Trophoblast cell (in vitro differentiated cells and primary cell): ENCODE data around the gene GLOD5.
A peak's percentile ranks its signal among the peaks of the same experiment; 100 is the strongest.

Experiments used
- DNase-seq, 2 donors: peaks; one replicate each; pipeline ENCODE4 v3.0.0-alpha.2; 2016
- H2AFZ ChIP-seq: 2 replicates; pipeline ENCODE4 v1.6.1; 2013; ENCODE audit warnings: low read length, moderate library complexity, mild to moderate bottlenecking; ENCODE audit not compliant: insufficient read depth, poor library complexity
- H2AK5ac ChIP-seq: 2 replicates; pipeline ENCODE4 v1.6.1; 2013; ENCODE audit warnings: mild to moderate bottlenecking, low read length
- H2BK120ac ChIP-seq: 2 replicates; pipeline ENCODE4 v1.6.1; 2013; ENCODE audit warnings: low read length, mild to moderate bottlenecking, moderate library complexity; ENCODE audit not compliant: insufficient read depth, poor library complexity
- H2BK12ac ChIP-seq: 2 replicates; pipeline ENCODE4 v1.6.1; 2013; ENCODE audit warnings: mild to moderate bottlenecking, low read length, moderate library complexity
- H2BK5ac ChIP-seq: 2 replicates; pipeline ENCODE4 v1.6.1; 2013; ENCODE audit warnings: low read length, low read depth, moderate library complexity, mild to moderate bottlenecking; ENCODE audit not compliant: poor library complexity
- H3K14ac ChIP-seq: 2 replicates; pipeline ENCODE4 v1.6.1; 2013; ENCODE audit warnings: mild to moderate bottlenecking, low read length
- H3K18ac ChIP-seq: 2 replicates; pipeline ENCODE4 v1.6.1; 2013; ENCODE audit warnings: mild to moderate bottlenecking, low read length
- H3K23ac ChIP-seq: 2 replicates; pipeline ENCODE4 v1.6.1; 2013; ENCODE audit warnings: low read length
- H3K27ac ChIP-seq: 2 replicates; pipeline ENCODE4 v1.5.1; 2013; ENCODE audit warnings: low read depth, mild to moderate bottlenecking, inconsistent platforms, low read length, moderate library complexity
- H3K27me3 ChIP-seq: 2 replicates; pipeline ENCODE4 v1.6.1; 2013; ENCODE audit warnings: inconsistent platforms, mild to moderate bottlenecking, low read length, moderate library complexity; ENCODE audit not compliant: insufficient read depth
- H3K36me3 ChIP-seq, 2 experiments: 1 replicate in 1 of 2; 2 replicates in 1 of 2; pipeline ENCODE4 v1.6.1; 2013; ENCODE audit warnings: low read length in 2 of 2, mild to moderate bottlenecking in 2 of 2, moderate library complexity in 1 of 2; ENCODE audit not compliant: insufficient read depth in 2 of 2, control insufficient read depth in 1 of 2
- H3K4ac ChIP-seq: 2 replicates; pipeline ENCODE4 v1.6.1; 2013; ENCODE audit warnings: low read depth, mild to moderate bottlenecking, low read length, moderate library complexity
- H3K4me1 ChIP-seq, 2 experiments: 1 replicate in 1 of 2; 2 replicates in 1 of 2; pipeline ENCODE4 v1.6.1; 2013; ENCODE audit warnings: low read length in 2 of 2, mild to moderate bottlenecking in 2 of 2, moderate library complexity in 1 of 2; ENCODE audit not compliant: insufficient read depth in 2 of 2, control insufficient read depth in 1 of 2
- H3K4me2 ChIP-seq: 2 replicates; pipeline ENCODE4 v1.6.1; 2013; ENCODE audit warnings: inconsistent platforms, mild to moderate bottlenecking, low read length, moderate library complexity
- H3K4me3 ChIP-seq: 2 replicates; pipeline ENCODE4 v1.5.1; 2013; ENCODE audit warnings: mild to moderate bottlenecking, low read depth, low read length, inconsistent platforms
- H3K79me1 ChIP-seq: one replicate; pipeline ENCODE4 v1.6.1; 2013; ENCODE audit warnings: low read length
- H3K79me2 ChIP-seq: 2 replicates; pipeline ENCODE4 v1.6.1; 2013; ENCODE audit warnings: low read length, mild to moderate bottlenecking; ENCODE audit not compliant: control insufficient read depth, insufficient read depth, poor library complexity
- H3K9ac ChIP-seq: 2 replicates; pipeline ENCODE4 v1.6.1; 2013; ENCODE audit warnings: mild to moderate bottlenecking, low read length
- H3K9me3 ChIP-seq: 2 replicates; pipeline ENCODE4 v1.6.1; 2013; ENCODE audit warnings: low read depth, mild to moderate bottlenecking, control low read depth, inconsistent platforms, low read length; ENCODE audit not compliant: insufficient read depth
- H4K12ac ChIP-seq: 2 replicates; pipeline ENCODE4 v1.6.1; 2013; ENCODE audit warnings: low read depth, mild to moderate bottlenecking, low read length, moderate library complexity
- H4K8ac ChIP-seq: 2 replicates; pipeline ENCODE4 v1.6.1; 2013; ENCODE audit warnings: low read depth, mild to moderate bottlenecking, low read length, moderate library complexity
- H4K91ac ChIP-seq: one replicate; pipeline ENCODE4 v1.6.1; 2013; ENCODE audit warnings: low read depth, mild to moderate bottlenecking, low read length, moderate library complexity
- WGBS: extraction: QIAGEN DNeasy Blood & Tissue Kit; methylation state at CpG from one replicate; pipeline ENCODE4 v1.1.7; 2013; ENCODE audit warnings: missing lambda C conversion rate; ENCODE audit not compliant: insufficient read length, insufficient coverage; ENCODE audit errors: extremely low coverage; 5-methylcytosine and 5-hydroxymethylcytosine counted together

Gene GLOD5

GRCh38 chrX:48753708-48754228 lies 7.8 kb upstream of the GLOD5 start:
- peak overlapping the region; percentile 4 for H4K91ac ChIP-seq
- no peak overlapping the region for H2BK5ac ChIP-seq
- no peaks in the 10 kb centered on the region for H3K79me2 ChIP-seq
- no CpG with 5 or more reads among the region's 8 CpGs for WGBS
- H3K18ac ChIP-seq: no peak overlapping the region
- no peak overlapping the region for H3K27ac ChIP-seq
- no peaks in the 10 kb centered on the region for H3K36me3 ChIP-seq
- H2BK120ac ChIP-seq: peak overlapping the region; percentile 54
- peaks cover 3% of the 10 kb centered on the region for H3K79me1 ChIP-seq
- H2AK5ac ChIP-seq: no peak overlapping the region
- H3K9me3 ChIP-seq: no peaks in the 10 kb centered on the region
- H3K4me3 ChIP-seq: no peak overlapping the region
- H3K4ac ChIP-seq: no peak overlapping the region
- no peak overlapping the region for H3K14ac ChIP-seq
- H3K27me3 ChIP-seq: no peaks in the 10 kb centered on the region
- no peak overlapping the region for H2AFZ ChIP-seq
- H3K23ac ChIP-seq: no peak overlapping the region
- peaks cover 15 to 20% of the 10 kb centered on the region in 2 experiments for H3K4me1 ChIP-seq
- no peak overlapping the region for H4K12ac ChIP-seq
- H3K4me2 ChIP-seq: no peak overlapping the region
- peak overlapping the region; percentile 18 for H4K8ac ChIP-seq
- H3K9ac ChIP-seq: no peak overlapping the region
- peak; percentile 33 to 60 for DNase-seq
- H2BK12ac ChIP-seq: no peak overlapping the region

DNA sequence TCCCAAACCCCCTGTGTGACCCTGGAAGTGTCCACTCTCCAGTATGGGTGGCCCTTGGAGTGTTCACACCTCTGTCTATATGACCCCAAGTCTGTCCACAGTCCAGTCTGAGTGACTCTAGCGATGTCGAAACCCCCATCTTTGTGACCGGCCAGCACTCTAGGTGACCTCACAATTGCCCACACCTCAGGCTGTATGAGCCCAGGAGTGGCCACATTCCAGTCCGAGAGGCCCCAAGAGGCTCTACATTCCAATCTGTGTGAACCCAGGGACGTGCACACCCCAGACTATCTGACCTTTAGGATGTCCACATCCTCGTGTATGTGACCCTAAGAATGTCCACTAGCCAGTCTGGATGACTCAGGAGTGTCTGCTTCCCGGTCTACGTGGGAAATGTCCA lies 7.3 kb upstream of the GLOD5 start:
- Histone ChIP-seq H4K91ac (peak overlapping the region; percentile 4), H2AFZ (no peak overlapping the region), H2BK12ac (no peak overlapping the region), H3K27ac (no peak overlapping the region), H2BK120ac (peak overlapping the region; percentile 54), H3K23ac (no peak overlapping the region), H2AK5ac (no peak overlapping the region), H3K79me1 (peaks cover 3% of the 10 kb centered on the region), H3K4ac (no peak overlapping the region), H3K9ac (no peak overlapping the region), H3K4me3 (no peak overlapping the region), H3K9me3 (no peaks in the 10 kb centered on the region), H3K4me2 (no peak overlapping the region), H2BK5ac (no peak overlapping the region), H3K18ac (no peak overlapping the region), H3K79me2 (no peaks in the 10 kb centered on the region), H3K36me3 (no peaks in the 10 kb centered on the region), H4K8ac (peak overlapping the region; percentile 18), H3K14ac (no peak overlapping the region), H3K27me3 (no peaks in the 10 kb centered on the region), H4K12ac (no peak overlapping the region), H3K4me1 (peaks cover 15 to 20% of the 10 kb centered on the region in 2 experiments)
- WGBS: no CpG with 5 or more reads among the region's 8 CpGs
- DNase-seq: peak; percentile 16 to 45

DNA sequence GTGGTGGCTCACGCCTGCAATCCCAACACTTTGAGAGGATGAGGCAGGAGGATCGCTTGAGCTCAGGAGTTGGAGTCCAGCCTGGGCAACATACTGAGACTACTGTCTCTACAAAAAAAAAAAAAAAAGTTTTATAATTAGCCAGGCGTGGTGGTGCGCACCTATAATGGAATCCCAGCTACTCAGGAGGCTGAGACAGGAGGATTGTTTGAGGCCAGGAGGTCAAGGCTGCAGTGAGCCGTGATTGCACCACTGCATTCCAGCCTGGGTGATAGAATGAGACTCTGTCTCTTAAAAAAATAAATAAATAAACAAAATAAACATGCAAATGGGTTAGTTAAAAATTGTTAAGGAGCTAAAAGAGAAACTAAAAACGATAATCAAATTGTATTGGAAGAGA lies 7.7 kb downstream of the GLOD5 start:
- Histone ChIP-seq H3K23ac (no peak overlapping the region), H3K4me3 (no peak overlapping the region), H3K4me2 (no peak overlapping the region), H2AFZ (no peak overlapping the region), H3K36me3 (no peaks in the 10 kb centered on the region), H3K9ac (no peak overlapping the region), H3K14ac (no peak overlapping the region), H2AK5ac (no peak overlapping the region), H3K27me3 (no peaks in the 10 kb centered on the region), H2BK12ac (no peak overlapping the region), H4K91ac (no peak overlapping the region), H3K18ac (no peak overlapping the region), H2BK120ac (no peak overlapping the region), H3K4ac (no peak overlapping the region), H3K27ac (no peak overlapping the region), H3K9me3 (no peaks in the 10 kb centered on the region), H4K8ac (no peak overlapping the region), H3K79me1 (no peaks in the 10 kb centered on the region), H3K4me1 (no peaks in the 10 kb centered on the region), H4K12ac (no peak overlapping the region), H3K79me2 (no peaks in the 10 kb centered on the region), H2BK5ac (no peak overlapping the region)
- no CpG with 5 or more reads among the region's 6 CpGs for WGBS
- peak; percentile 48 to 54 for DNase-seq

- no CpG with 5 or more reads among the region's 6 CpGs for WGBS
- Histone ChIP-seq H3K23ac (no peak overlapping the region), H3K4me1 (no peaks in the 10 kb centered on the region), H4K91ac (no peak overlapping the region), H2BK120ac (no peak overlapping the region), H2AFZ (no peak overlapping the region), H3K79me2 (no peaks in the 10 kb centered on the region), H3K27ac (no peak overlapping the region), H4K12ac (peak overlapping the region; percentile 62), H2AK5ac (no peak overlapping the region), H2BK12ac (no peak overlapping the region), H3K18ac (no peak overlapping the region), H3K14ac (no peak overlapping the region), H3K27me3 (no peaks in the 10 kb centered on the region), H4K8ac (no peak overlapping the region), H3K9me3 (no peaks in the 10 kb centered on the region), H3K4me3 (no peak overlapping the region), H2BK5ac (no peak overlapping the region), H3K4me2 (no peak overlapping the region), H3K4ac (no peak overlapping the region), H3K36me3 (no peaks in the 10 kb centered on the region), H3K9ac (no peak overlapping the region), H3K79me1 (no peaks in the 10 kb centered on the region)
- DNase-seq: no peak
Measured at GRCh38 chrX:48770296-48770695, 8.7 kb downstream of the GLOD5 start.
